Endothelial cell of umbilical vein (primary cell): ENCODE results near the gene CFLAR. TPM values are rescaled to one million over a fixed set of nuclear protein-coding genes. Genes with fewer than 3 reads are reported as not detected.

Source experiments
- BruUV-seq: library from RNA; stranded (reverse); fragments of 400-500 nt; replicated peaks from 2 replicates; lab custom pipeline; 2021; lab: Mats Ljungman, UMichigan
- CTCF ChIA-PET: fragments of 300-600, 350-600 bp; sonication (Branson Sonifier 250); formaldehyde crosslinking; loops from one replicate; lab custom pipeline; 2021; ENCODE audit warnings: antibody characterized with exemption, inconsistent platforms; lab: Charles Lee
- POLR2A ChIA-PET: fragments of 300-600, 350-600 bp; sonication (Branson Sonifier 250); formaldehyde crosslinking; loops from one replicate; lab custom pipeline; 2021; ENCODE audit warnings: antibody characterized with exemption, inconsistent platforms; lab: Charles Lee
- DNase-seq: peaks from one replicate; pipeline ENCODE4 v3.0.0-alpha.2; 2011; ENCODE audit warnings: low read depth, low spot score
- FAIRE-seq: peaks from 2 replicates; lab custom pipeline; 2011; peaks lifted over from hg19 to GRCh38; lab: Jason Lieb, UNC
- H2AFZ ChIP-seq: 2 replicates; pipeline ENCODE4 v1.6.0; 2012; ENCODE audit warnings: low read depth, low read length, control low read depth, inconsistent platforms
- H3K27ac ChIP-seq: 2 replicates; pipeline ENCODE4 v1.5.1; 2011; ENCODE audit warnings: low read depth, mild to moderate bottlenecking, control low read depth, low read length, moderate library complexity; ENCODE audit not compliant: insufficient read depth
- H3K27me3 ChIP-seq, 2 experiments: 2 replicates each; pipeline versions ENCODE4 v1.6.0 to v1.6.1; 2011; ENCODE audit warnings: low read length in 2 of 2, mixed read lengths in 1 of 2; ENCODE audit not compliant: control insufficient read depth in 2 of 2, insufficient read depth in 2 of 2
- H3K36me3 ChIP-seq, 2 experiments: 2 replicates in 1 of 2; 3 replicates in 1 of 2; pipeline ENCODE4 v1.5.1; 2011; ENCODE audit warnings: low read length in 2 of 2, mild to moderate bottlenecking in 1 of 2, moderate library complexity in 1 of 2; ENCODE audit not compliant: control insufficient read depth in 2 of 2, insufficient read depth in 2 of 2; ENCODE audit errors: extremely low read depth in 1 of 2
- H3K4me1 ChIP-seq: 3 replicates; pipeline ENCODE4 v1.5.1; 2011; ENCODE audit warnings: mild to moderate bottlenecking, low read length; ENCODE audit not compliant: control insufficient read depth, insufficient read depth; ENCODE audit errors: extremely low read depth
- H3K4me2 ChIP-seq: 2 replicates; pipeline ENCODE4 v1.6.1; 2011; ENCODE audit warnings: low read length, control low read depth, mixed read lengths; ENCODE audit not compliant: insufficient read depth
- H3K4me3 ChIP-seq, 3 experiments: fragments of 200-600 bp in 1 of 3; sonication (generic), shearing (Covaris generic) in 1 of 3; replicated peaks in 1 of 3; 2 replicates each; pipeline ENCODE4 v1.5.1; 2011 to 2016; ENCODE audit warnings: control low read depth in 3 of 3, low read length in 3 of 3, mild to moderate bottlenecking in 2 of 3, inconsistent platforms in 1 of 3, low read depth in 1 of 3, moderate library complexity in 1 of 3; ENCODE audit not compliant: insufficient read depth in 1 of 3
- H3K79me2 ChIP-seq: 2 replicates; pipeline ENCODE4 v1.6.0; 2012; ENCODE audit warnings: low read length, inconsistent platforms; ENCODE audit not compliant: control insufficient read depth, insufficient read depth
- H3K9ac ChIP-seq: replicated peaks from 2 replicates; pipeline ENCODE3; 2011; ENCODE audit warnings: low read length, control low read depth; ENCODE audit not compliant: insufficient read depth; ENCODE audit errors: extremely low read depth
- H3K9me1 ChIP-seq: replicated peaks from 3 replicates; pipeline ENCODE4 v1.6.0; 2011; ENCODE audit warnings: mild to moderate bottlenecking, low read length; ENCODE audit not compliant: control insufficient read depth, insufficient read depth; ENCODE audit errors: extremely low read depth
- H3K9me3 ChIP-seq: replicated peaks from 2 replicates; pipeline ENCODE4 v1.5.1; 2012; ENCODE audit warnings: low read length, inconsistent platforms; ENCODE audit not compliant: control insufficient read depth, insufficient read depth
- H4K20me1 ChIP-seq: replicated peaks from 2 replicates; pipeline ENCODE3; 2011; ENCODE audit warnings: mild to moderate bottlenecking, low read length; ENCODE audit not compliant: control insufficient read depth, insufficient read depth; ENCODE audit errors: extremely low read depth
- CTCF ChIP-seq, 2 donors: IDR thresholded peaks; 1 replicate in 1 of 2; 2 replicates in 1 of 2; pipeline ENCODE4 v1.5.1; 2011; ENCODE audit warnings: low read length in 2 of 2, mild to moderate bottlenecking in 2 of 2, moderate library complexity in 2 of 2, control low read depth in 1 of 2, inconsistent platforms in 1 of 2, low read depth in 1 of 2; ENCODE audit not compliant: insufficient read depth in 1 of 2; ENCODE audit errors: extremely low read depth in 1 of 2
- EZH2 ChIP-seq: IDR thresholded peaks from 2 replicates; pipeline ENCODE4 v1.6.1; 2012; ENCODE audit warnings: borderline replicate concordance, low read depth, mild to moderate bottlenecking, moderate library complexity, low read length, inconsistent platforms; ENCODE audit not compliant: severe bottlenecking
- FOS ChIP-seq: IDR thresholded peaks from 2 replicates; pipeline ENCODE4 v1.6.1; 2011; ENCODE audit warnings: mild to moderate bottlenecking, low read length, moderate library complexity, borderline replicate concordance; ENCODE audit not compliant: insufficient read depth
- GATA2 ChIP-seq: IDR thresholded peaks from 2 replicates; pipeline ENCODE4 v1.7.0; 2011; ENCODE audit warnings: low read depth, mild to moderate bottlenecking, moderate library complexity, mixed read lengths, low read length; ENCODE audit not compliant: insufficient read length, insufficient read depth
- JUN ChIP-seq: IDR thresholded peaks from 2 replicates; pipeline ENCODE4 v1.6.1; 2011; ENCODE audit warnings: borderline replicate concordance, low read depth; ENCODE audit not compliant: insufficient read length, insufficient read depth
- MAX ChIP-seq: IDR thresholded peaks from 2 replicates; pipeline ENCODE4 v1.6.1; 2011; ENCODE audit not compliant: insufficient read depth, insufficient read length
- MYC ChIP-seq: IDR thresholded peaks from one replicate; pipeline ENCODE4 v1.6.1; 2011; ENCODE audit warnings: mild to moderate bottlenecking, low read depth, low read length
- POLR2A ChIP-seq: IDR thresholded peaks from 2 replicates; pipeline ENCODE4 v1.6.1; 2012; ENCODE audit warnings: low read depth, mild to moderate bottlenecking, control low read depth, low read length
- POLR2AphosphoS5 ChIP-seq: IDR thresholded peaks from 2 replicates; pipeline ENCODE4 v1.6.1; 2012; ENCODE audit warnings: low read depth, mild to moderate bottlenecking, control low read depth, low read length, moderate library complexity; ENCODE audit not compliant: insufficient read depth
- dilution Hi-C: fragments of 300-500 bp; cut with MboI; formaldehyde crosslinking; loops from one replicate; pipeline ENCODE4 v1.15.0; 2019; ENCODE audit warnings: low sequenced_read_pairs; ENCODE audit not compliant: extremely low pct_ligation_motif_present
- intact Hi-C: fragments of 100-400 bp; cut with micrococcal nuclease; formaldehyde crosslinking; loops from one replicate; pipeline ENCODE4 v1.10.0; 2022
- polyA plus RNA-seq, 4 experiments: library from polyadenylated mRNA; depleted of rRNA in 3 of 4; stranded (reverse) in 3 of 4; unstranded in 1 of 4; fragments of >200 nt; gene quantifications; 2 replicates each; pipeline versions ENCODE4 v1.2.1 to v1.2.3, GENCODE V29; 2011 to 2012; ENCODE audit warnings: missing spikeins in 1 of 4
- total RNA-seq: library from RNA; stranded (reverse); gene quantifications from 2 replicates; pipeline ENCODE4 v1.2.3, GENCODE V29; 2021

CFLAR gene
- total and polyA plus RNA-seq, 2 donors (not counting 3 experiments of a cell fraction or from before 2014, with no cell fraction given) = 104 to 260 TPM

GRCh38 chr2:201072201-201072530 lies 43.8 kb upstream of the CFLAR start:
- Histone ChIP-seq H3K4me1 (peaks cover 34% of the 10 kb centered on the region), H3K27me3 (no peaks in the 10 kb centered on the region), H3K9me3 (no peaks in the 10 kb centered on the region), H3K36me3 (no peaks in the 10 kb centered on the region), H3K79me2 (peaks cover 63% of the 10 kb centered on the region), H3K4me2 (peak overlapping the region; percentile 98), H3K27ac (peak overlapping the region; percentile 94), H4K20me1 (peaks cover 3% of the 10 kb centered on the region), H3K4me3 (peak overlapping the region; percentile 94 to 99 (median 94)), H3K9me1 (no peaks in the 10 kb centered on the region), H3K9ac (peak overlapping the region; percentile 95), H2AFZ (peak overlapping the region; percentile 96)
- dilution Hi-C loops (no loop called here), intact Hi-C loops (loop anchor here (5.0 kb wide), 1 partner anchor 360 kb away; no protein-coding TSS in a partner anchor)
- CTCF ChIA-PET = interaction anchor here (1.1 to 1.6 kb wide), 2 partner anchors 86 to 105 kb away, joined by 3 to 6 read pairs; no protein-coding TSS in a partner anchor
- DNase-seq = no peak
- POLR2A ChIA-PET = no interaction called here
- TSS peak; percentile 72 for BruUV-seq
- no peak for FAIRE-seq
- no peak for TF ChIP-seq EZH2
- no peak for TF ChIP-seq GATA2
- no peak for TF ChIP-seq POLR2A
- no peak for TF ChIP-seq CTCF (IDR thresholded peaks at IDR 0.05; ENCODE audit: extremely low read depth in 1 of 2, insufficient read depth in 1 of 2, low read depth in 1 of 2, low read length in 2 of 2)
- TF ChIP-seq FOS = no peak
- TF ChIP-seq MYC = no peak
- no peak for TF ChIP-seq MAX
- no peak for TF ChIP-seq POLR2AphosphoS5
- TF ChIP-seq JUN = no peak
